Loucy (cell line): ENCODE data around the gene FDX1.

Experiments used
- H2AFZ ChIP-seq: fragments of 200-600 bp; sonication (generic); 2 replicates; pipeline ENCODE4 v1.6.0; 2016; ENCODE audit warnings: antibody characterized with exemption, mild to moderate bottlenecking, low read length, moderate library complexity
- H3F3A ChIP-seq: fragments of 200-600 bp; 2 replicates; pipeline ENCODE4 v1.6.0; 2016; ENCODE audit warnings: antibody characterized with exemption, low read depth, mild to moderate bottlenecking
- H3K27me3 ChIP-seq: fragments of 200-600 bp; sonication (generic); 2 replicates; pipeline ENCODE4 v1.6.1; 2014; ENCODE audit warnings: low read length, mild to moderate bottlenecking; ENCODE audit not compliant: insufficient read depth, poor library complexity, severe bottlenecking
- H3K36me3 ChIP-seq: fragments of 200-600 bp; sonication (generic); 2 replicates; pipeline ENCODE4 v1.6.1; 2016; ENCODE audit warnings: low read length; ENCODE audit not compliant: insufficient read depth
- H3K4me1 ChIP-seq: fragments of 200-600 bp; sonication (generic); 2 replicates; pipeline ENCODE4 v1.5.1; 2014; ENCODE audit warnings: low read length, mild to moderate bottlenecking; ENCODE audit not compliant: insufficient read depth, poor library complexity, severe bottlenecking
- H3K4me2 ChIP-seq: fragments of 200-600 bp; sonication (generic); 2 replicates; pipeline ENCODE4 v1.6.0; 2014; ENCODE audit warnings: antibody characterized with exemption, low read length, low read depth, mild to moderate bottlenecking; ENCODE audit not compliant: poor library complexity, severe bottlenecking
- H3K4me3 ChIP-seq: fragments of 200-600 bp; sonication (generic); 2 replicates; pipeline ENCODE4 v1.5.1; 2014; ENCODE audit warnings: low read length, mild to moderate bottlenecking, mixed read lengths; ENCODE audit not compliant: poor library complexity, severe bottlenecking
- H3K79me2 ChIP-seq: fragments of 200-600 bp; sonication (generic); 2 replicates; pipeline ENCODE4 v1.6.1; 2014; ENCODE audit warnings: low read length; ENCODE audit not compliant: insufficient read depth
- H3K9ac ChIP-seq: fragments of 200-600 bp; sonication (generic); 2 replicates; pipeline ENCODE4 v1.6.0; 2014; ENCODE audit warnings: mild to moderate bottlenecking, low read depth, low read length, moderate library complexity; ENCODE audit not compliant: poor library complexity, severe bottlenecking
- H3K9me2 ChIP-seq: fragments of 200-600 bp; sonication (generic); replicated peaks from 2 replicates; pipeline ENCODE4 v1.6.1; 2016; ENCODE audit warnings: low read depth, low read length, mixed read lengths
- H3K9me3 ChIP-seq: fragments of 200-600 bp; sonication (generic); 2 replicates; pipeline ENCODE4 v1.6.1; 2014; ENCODE audit warnings: mild to moderate bottlenecking, antibody characterized with exemption, low read length, low read depth; ENCODE audit not compliant: insufficient read depth
- H4K20me1 ChIP-seq: fragments of 200-600 bp; sonication (generic); 2 replicates; pipeline ENCODE4 v1.6.0; 2014; ENCODE audit warnings: antibody characterized with exemption, low read length, mild to moderate bottlenecking; ENCODE audit not compliant: insufficient read depth, poor library complexity, severe bottlenecking
- CTCF ChIP-seq: fragments of 200-600 bp; sonication (generic); conservative IDR thresholded peaks from 2 replicates; pipeline ENCODE4 v1.5.1; 2014; ENCODE audit warnings: mild to moderate bottlenecking, antibody characterized with exemption, low read length
- EZH2phosphoT487 ChIP-seq: fragments of 200-600 bp; IDR thresholded peaks from 2 replicates; pipeline ENCODE4 v1.6.1; 2018; ENCODE audit warnings: antibody characterized with exemption, mild to moderate bottlenecking, moderate library complexity, borderline replicate concordance

FDX1 gene

GRCh38 chr11:110446061-110446460 lies 16.3 kb downstream of the FDX1 start:
- H3K9me2 ChIP-seq, result no peaks in the 10 kb centered on the region
- no peaks in the 10 kb centered on the region for H3K9me3 ChIP-seq
- no peaks in the 10 kb centered on the region for H3K4me1 ChIP-seq
- peaks cover 9% of the 10 kb centered on the region for H3K79me2 ChIP-seq
- H3K4me2 ChIP-seq, result no peak overlapping the region
- no peak overlapping the region for H3K4me3 ChIP-seq
- no peaks in the 10 kb centered on the region for H3F3A ChIP-seq
- peaks cover 24% of the 10 kb centered on the region; the same call in 1 of the 2 replicates for H3K36me3 ChIP-seq
- no peak overlapping the region for H3K9ac ChIP-seq
- no peaks in the 10 kb centered on the region for H4K20me1 ChIP-seq
- H3K27me3 ChIP-seq, result no peaks in the 10 kb centered on the region
- TF ChIP-seq EZH2phosphoT487 (no peak), CTCF (no peak)
- H2AFZ ChIP-seq, result no peak overlapping the region

- Histone ChIP-seq H3K9ac (no peak overlapping the region), H3K4me2 (no peak overlapping the region), H3F3A (no peaks in the 10 kb centered on the region), H3K79me2 (peaks cover 5% of the 10 kb centered on the region; the same call in 1 of the 2 replicates), H3K9me3 (no peaks in the 10 kb centered on the region), H3K27me3 (no peaks in the 10 kb centered on the region), H3K9me2 (no peaks in the 10 kb centered on the region), H4K20me1 (no peaks in the 10 kb centered on the region), H2AFZ (no peak overlapping the region), H3K4me1 (no peaks in the 10 kb centered on the region), H3K4me3 (no peak overlapping the region), H3K36me3 (peaks cover 22% of the 10 kb centered on the region; the same call in 1 of the 2 replicates)
- no peak for TF ChIP-seq CTCF
- no peak for TF ChIP-seq EZH2phosphoT487
Measured at GRCh38 chr11:110446594-110446993, 16.8 kb downstream of the FDX1 start.

GRCh38 chr11:110447343-110447742 lies 17.6 kb downstream of the FDX1 start:
- H3K9me2 ChIP-seq, result no peaks in the 10 kb centered on the region
- no peaks in the 10 kb centered on the region for H3F3A ChIP-seq
- H3K4me3 ChIP-seq, result no peak overlapping the region
- no peaks in the 10 kb centered on the region for H3K4me1 ChIP-seq
- H3K4me2 ChIP-seq, result no peak overlapping the region
- no peaks in the 10 kb centered on the region for H4K20me1 ChIP-seq
- TF ChIP-seq CTCF, result no peak
- TF ChIP-seq EZH2phosphoT487, result no peak
- H3K36me3 ChIP-seq, result peaks cover 16% of the 10 kb centered on the region; the same call in 1 of the 2 replicates
- peaks cover 5% of the 10 kb centered on the region; the same call in 1 of the 2 replicates for H3K79me2 ChIP-seq
- H3K9ac ChIP-seq, result no peak overlapping the region
- no peaks in the 10 kb centered on the region for H3K9me3 ChIP-seq
- no peak overlapping the region for H2AFZ ChIP-seq
- no peaks in the 10 kb centered on the region for H3K27me3 ChIP-seq
